Measurements from ENCODE around the gene SPON1.

The SPON1 gene

GRCh38 chr11:14179116-14179820, 216.7 kb downstream of the SPON1 start:
- DNase-seq (ENCODE audit: low read depth in 3 of 3, low spot score in 1 of 3), result no peak

- no peak for DNase-seq (ENCODE audit: low read depth in 3 of 3, low spot score in 1 of 3)
Measured at GRCh38 chr11:14181121-14181520, 218.6 kb downstream of the SPON1 start.

GRCh38 chr11:14182833-14183364, 220.4 kb downstream of the SPON1 start:
- no peak for DNase-seq (ENCODE audit: low read depth in 3 of 3, low spot score in 1 of 3)

GRCh38 chr11:14184028-14184940, 221.8 kb downstream of the SPON1 start:
- no peak for DNase-seq (ENCODE audit: low read depth in 3 of 3, low spot score in 1 of 3)

DNA sequence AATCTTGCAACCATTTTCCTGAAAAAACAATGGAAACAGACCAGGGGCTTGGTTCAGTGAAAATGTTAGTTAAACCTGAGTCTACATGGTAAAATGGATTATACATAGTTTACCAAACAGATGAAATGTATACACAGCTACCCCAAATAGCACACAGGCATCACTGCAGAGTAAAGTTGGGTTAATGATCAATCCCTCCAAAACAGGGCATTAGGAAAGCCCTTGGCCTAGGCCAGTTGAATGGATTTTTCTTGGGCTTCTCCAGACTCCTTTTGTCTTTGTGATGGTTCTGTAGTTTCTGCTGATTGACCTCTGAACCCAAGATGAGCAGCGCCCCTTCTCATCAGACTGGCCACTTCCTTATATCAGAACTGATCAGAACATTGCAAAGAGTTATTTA, 222.9 kb downstream of the SPON1 start:
- no peak for DNase-seq (ENCODE audit: low read depth in 3 of 3, low spot score in 1 of 3)

DNA sequence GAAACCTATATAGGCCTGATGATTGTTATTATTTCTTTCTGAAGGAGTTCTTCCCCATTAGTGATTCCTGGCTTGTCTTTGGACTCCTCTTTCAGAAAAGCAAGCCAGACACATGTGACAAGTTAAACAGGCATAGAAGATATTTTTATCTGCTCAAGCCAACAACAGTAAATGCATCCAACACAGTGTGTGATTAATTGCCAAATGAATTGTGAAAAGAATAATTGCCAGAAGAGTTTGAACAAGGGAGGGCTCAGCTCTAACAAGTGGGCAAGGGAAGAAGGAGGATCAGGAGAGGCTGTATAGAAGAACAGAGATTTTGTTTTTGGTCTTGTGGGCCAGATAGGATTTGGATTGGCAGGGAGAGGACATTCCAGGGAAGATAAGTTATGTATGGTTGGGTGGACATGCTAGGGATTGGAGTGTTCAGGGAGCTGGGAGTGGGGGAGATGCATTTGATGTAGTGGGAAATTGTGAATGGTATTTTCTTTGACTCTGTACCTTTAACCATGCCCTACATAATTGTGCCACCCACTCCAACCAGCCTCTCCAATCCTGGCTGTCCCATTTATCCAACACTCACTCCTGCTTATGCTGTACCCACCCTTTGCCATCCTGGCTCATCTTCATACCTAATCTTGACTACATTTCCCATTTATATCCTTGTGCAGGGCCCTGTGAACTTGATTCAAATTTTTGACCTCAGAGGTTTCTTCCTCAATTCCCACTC, 223.7 kb downstream of the SPON1 start:
- DNase-seq (ENCODE audit: low read depth in 3 of 3, low spot score in 1 of 3), result no peak

- DNase-seq (ENCODE audit: low read depth in 3 of 3, low spot score in 1 of 3), result no peak
Measured at GRCh38 chr11:14189874-14190273, 227.4 kb downstream of the SPON1 start.

DNA sequence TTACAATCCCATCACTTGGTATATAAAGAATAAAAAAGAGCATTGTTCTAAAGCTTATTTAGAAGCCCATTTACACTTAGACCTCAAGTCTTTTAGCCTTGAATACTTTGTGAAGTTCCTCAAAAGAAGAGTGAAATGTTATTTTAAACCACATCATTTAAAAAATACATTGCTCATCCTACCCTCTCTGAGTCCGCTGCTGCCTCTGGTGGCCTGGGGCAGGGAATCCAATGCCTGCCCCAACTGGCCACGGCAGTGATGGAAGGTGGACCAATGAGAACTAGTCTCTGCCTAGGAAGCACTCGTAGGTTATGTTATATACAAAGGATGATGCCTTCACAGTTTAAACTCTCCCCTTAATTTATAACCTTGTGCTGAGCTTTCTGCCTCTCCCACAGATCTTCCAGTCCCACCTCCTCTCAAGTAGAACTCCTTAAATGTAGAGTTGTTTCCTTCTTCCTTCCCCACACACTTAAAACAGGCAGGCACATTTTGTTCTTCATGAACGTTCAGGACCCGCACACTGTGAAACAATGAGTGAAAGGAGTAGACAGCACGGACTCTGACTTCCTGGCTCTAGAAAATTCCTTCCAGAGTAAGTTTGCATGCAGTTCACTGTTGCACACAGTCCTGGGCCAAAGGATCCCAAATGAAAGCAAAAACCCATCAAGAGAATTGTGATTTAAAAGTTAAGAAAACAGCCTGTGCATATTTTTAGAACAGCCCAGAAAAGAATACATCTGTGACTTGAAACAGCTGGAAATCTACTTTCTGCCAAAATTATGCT, 228.7 kb downstream of the SPON1 start:
- no peak for DNase-seq (ENCODE audit: low read depth in 3 of 3, low spot score in 1 of 3)

- no peak for DNase-seq (ENCODE audit: low read depth in 3 of 3, low spot score in 1 of 3)
Measured at GRCh38 chr11:14193644-14194043, 231.1 kb downstream of the SPON1 start.

- DNase-seq (ENCODE audit: low read depth in 3 of 3, low spot score in 1 of 3), result no peak
Measured at GRCh38 chr11:14202251-14203196, 240.0 kb downstream of the SPON1 start.

- DNase-seq (ENCODE audit: low read depth in 3 of 3, low spot score in 1 of 3), result no peak
Measured at GRCh38 chr11:14203321-14203720, 240.8 kb downstream of the SPON1 start.

GRCh38 chr11:14212986-14213385, 250.5 kb downstream of the SPON1 start:
- DNase-seq (ENCODE audit: low read depth in 3 of 3, low spot score in 1 of 3), result no peak

DNA sequence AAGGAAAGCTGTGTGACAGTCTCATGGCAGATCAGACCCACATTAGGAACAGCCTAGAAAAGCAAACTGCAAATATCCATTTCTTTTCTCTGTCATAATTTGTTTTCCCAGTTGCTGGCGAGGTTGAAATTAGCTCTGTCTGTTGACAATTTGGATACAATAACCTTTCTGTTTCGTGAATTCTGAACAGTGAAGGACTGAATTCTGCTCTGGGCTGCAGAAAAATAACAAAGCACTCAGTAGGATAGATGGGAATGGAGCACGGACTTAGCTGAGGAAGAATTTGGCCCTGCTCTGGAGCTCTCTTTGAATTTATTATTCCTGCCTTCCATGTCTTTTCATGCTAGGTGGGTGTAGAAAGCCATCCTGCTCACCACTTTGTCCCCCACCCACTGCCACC, 256.2 kb downstream of the SPON1 start:
- DNase-seq (ENCODE audit: low read depth in 3 of 3, low spot score in 1 of 3), result no peak

DNA sequence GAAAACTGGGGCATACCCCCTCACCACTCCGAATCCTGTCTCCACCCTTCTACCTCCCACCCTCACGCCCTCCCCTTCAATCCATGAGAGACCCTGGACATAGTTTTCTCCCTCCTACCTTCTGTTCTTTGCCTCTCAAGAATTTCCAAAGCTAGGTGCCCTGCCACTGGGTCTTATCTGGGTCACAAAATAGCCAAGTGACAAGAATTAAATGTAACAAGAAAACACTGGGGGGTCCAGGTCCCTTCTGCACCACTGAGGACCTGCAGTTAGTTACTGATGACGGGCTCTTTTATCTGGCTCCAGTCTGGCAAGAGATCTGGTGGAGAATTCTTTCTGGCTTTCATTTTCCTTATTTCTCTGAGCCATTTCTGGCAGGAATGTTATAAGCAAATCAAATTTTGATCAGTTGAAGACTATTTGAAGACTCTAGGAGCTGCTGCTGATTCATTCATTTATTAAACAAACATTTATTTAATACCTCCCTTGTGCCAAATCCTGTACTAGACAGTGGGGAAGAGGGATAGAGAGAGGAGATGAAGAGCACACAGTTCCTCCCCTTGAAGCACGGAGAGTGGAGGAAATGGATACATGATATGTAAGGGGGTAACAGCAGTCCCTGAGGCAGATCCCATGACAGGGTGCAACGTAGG, 261.2 kb downstream of the SPON1 start:
- no peak for DNase-seq (ENCODE audit: low read depth in 3 of 3, low spot score in 1 of 3)

DNA sequence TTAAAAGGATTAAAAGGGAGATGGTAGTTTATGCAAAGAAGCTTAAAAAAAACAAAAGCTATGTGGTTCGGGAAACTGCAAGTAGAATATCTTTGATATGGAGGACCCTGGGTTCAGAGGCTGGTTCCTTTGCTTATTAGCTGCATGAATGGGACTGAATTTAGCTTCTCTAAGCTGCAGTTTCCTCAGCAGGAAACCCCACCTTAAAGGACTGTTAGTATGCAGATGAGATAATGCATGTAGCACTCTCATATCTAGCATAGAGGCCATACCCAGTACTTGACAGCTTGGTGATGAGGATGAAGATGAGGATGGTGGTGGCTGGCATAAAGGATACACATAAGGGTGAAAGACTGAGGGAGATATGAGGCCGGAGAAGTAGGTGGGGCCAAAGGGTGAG, 261.9 kb downstream of the SPON1 start:
- DNase-seq (ENCODE audit: low read depth in 3 of 3, low spot score in 1 of 3), result no peak

GRCh38 chr11:14225666-14226065, 263.1 kb downstream of the SPON1 start:
- DNase-seq (ENCODE audit: low read depth in 3 of 3, low spot score in 1 of 3), result no peak

GRCh38 chr11:14228356-14228755, 265.8 kb downstream of the SPON1 start:
- no peak for DNase-seq (ENCODE audit: low read depth in 3 of 3, low spot score in 1 of 3)

DNA sequence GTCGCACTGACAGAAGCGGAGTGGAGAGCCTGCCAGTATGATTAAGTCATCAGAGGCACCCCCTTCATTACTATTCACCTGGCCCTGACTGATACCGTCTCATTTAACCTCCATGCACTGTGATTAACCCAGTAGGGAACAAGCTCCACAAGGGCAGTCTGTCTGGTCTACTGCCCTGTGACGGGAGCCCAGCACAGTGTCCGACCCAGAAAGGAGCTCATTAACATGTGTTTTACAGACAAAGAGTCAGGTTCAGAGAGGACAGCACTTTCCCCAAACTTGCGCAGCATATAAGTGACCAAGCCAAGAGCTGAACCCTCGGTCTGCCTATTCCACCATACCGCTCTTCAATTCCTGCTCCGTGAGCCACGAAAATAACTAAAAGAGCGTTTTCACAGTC, 266.9 kb downstream of the SPON1 start:
- no peak for DNase-seq (ENCODE audit: low read depth in 3 of 3, low spot score in 1 of 3)

- no peak for DNase-seq (ENCODE audit: low read depth in 3 of 3, low spot score in 1 of 3)
Measured at GRCh38 chr11:14230407-14230806, 267.9 kb downstream of the SPON1 start.

Data from stimulated activated CD4-positive, alpha-beta T cell treated with anti-CD3 and anti-CD28 coated beads, TNF-alpha, amount 100 ng/mL, for 1 hour (primary cell).